Stimulated activated naive B cell treated with anti-CD40 and anti-IgM and Interleukin-4, amounts not matched to agents 10 μg/mL and 1 μg/mL and 100 μg/mL, for 72 hours (primary cell): ENCODE data around the gene PNPLA7.

ENCODE experiments used
- ATAC-seq, 2 donors: fragments of 150-1000 bp; cut with Tn5 transposase; replicated peaks; 2 replicates each; pipeline ENCODE4 v1.10.0; 2021; ENCODE audit warnings: moderate library complexity in 1 of 2
- DNase-seq: peaks from one replicate; pipeline ENCODE4 v3.0.0; 2021
- H3K27ac Mint-ChIP-seq: one replicate; pipeline ENCODE4 v1.8.0; 2022; ENCODE audit warnings: mild to moderate bottlenecking, mixed read lengths
- H3K27me3 Mint-ChIP-seq, 2 donors: one replicate each; pipeline ENCODE4 v1.8.0; 2022; ENCODE audit warnings: mixed read lengths in 2 of 2
- H3K36me3 Mint-ChIP-seq, 2 donors: one replicate each; pipeline ENCODE4 v1.8.0; 2022; ENCODE audit warnings: mixed read lengths in 2 of 2, mild to moderate bottlenecking in 1 of 2
- H3K4me1 Mint-ChIP-seq, 2 donors: one replicate each; pipeline ENCODE4 v1.8.0; 2022; ENCODE audit warnings: mixed read lengths in 2 of 2, mild to moderate bottlenecking in 1 of 2
- H3K4me3 Mint-ChIP-seq, 2 donors: one replicate each; pipeline ENCODE4 v1.8.0; 2022; ENCODE audit warnings: mild to moderate bottlenecking in 2 of 2, mixed read lengths in 2 of 2, moderate library complexity in 1 of 2
- H3K9me3 Mint-ChIP-seq, 2 donors: one replicate each; pipeline ENCODE4 v1.8.0; 2022; ENCODE audit warnings: mixed read lengths in 2 of 2, mild to moderate bottlenecking in 1 of 2

Gene PNPLA7

GRCh38 chr9:137484551-137485315, 65.5 kb downstream of the PNPLA7 start:
- ATAC-seq: no peak
- no peak for DNase-seq
- no peak overlapping the region for H3K4me3 Mint-ChIP-seq
- H3K4me1 Mint-ChIP-seq: peaks cover 4 to 11% of the 10 kb centered on the region in 2 donors
- H3K27ac Mint-ChIP-seq: no peak overlapping the region
- no peaks in the 10 kb centered on the region for H3K9me3 Mint-ChIP-seq
- no peaks in the 10 kb centered on the region for H3K27me3 Mint-ChIP-seq
- peaks cover 4 to 12% of the 10 kb centered on the region in 2 donors for H3K36me3 Mint-ChIP-seq

GRCh38 chr9:137482094-137482781, 68.0 kb downstream of the PNPLA7 start:
- ATAC-seq (peak; percentile 85 to 88), DNase-seq (no peak)
- Mint-ChIP-seq H3K4me1 (peaks cover 4 to 11% of the 10 kb centered on the region in 2 donors), H3K27me3 (no peaks in the 10 kb centered on the region), H3K36me3 (peaks cover 4 to 10% of the 10 kb centered on the region in 2 donors), H3K4me3 (no peak overlapping the region), H3K9me3 (no peaks in the 10 kb centered on the region), H3K27ac (peak overlapping the region; percentile 9)

GRCh38 chr9:137480686-137481683, 69.2 kb downstream of the PNPLA7 start:
- Mint-ChIP-seq H3K36me3 (peaks cover 8 to 18% of the 10 kb centered on the region in 2 donors), H3K4me1 (peaks cover 4 to 11% of the 10 kb centered on the region in 2 donors), H3K27me3 (no peaks in the 10 kb centered on the region), H3K9me3 (peaks cover 3 to 4% of the 10 kb centered on the region in 2 donors), H3K27ac (peak overlapping the region; percentile 9), H3K4me3 (no peak overlapping the region)
- DNase-seq (no peak), ATAC-seq (no peak)

- Mint-ChIP-seq H3K9me3 (peaks cover 6 to 8% of the 10 kb centered on the region in 2 donors), H3K27me3 (no peaks in the 10 kb centered on the region), H3K36me3 (peaks cover 13 to 24% of the 10 kb centered on the region in 2 donors), H3K4me3 (no peak overlapping the region), H3K4me1 (peaks cover 4 to 11% of the 10 kb centered on the region in 2 donors), H3K27ac (no peak overlapping the region)
- DNase-seq (no peak), ATAC-seq (no peak)
These were observed 70.1 kb downstream of the PNPLA7 start for GRCh38 chr9:137479892-137480685.

GRCh38 chr9:137478962-137479861, 71.0 kb downstream of the PNPLA7 start:
- Mint-ChIP-seq H3K27ac (no peak overlapping the region), H3K4me3 (no peak overlapping the region), H3K9me3 (peaks cover 10 to 11% of the 10 kb centered on the region in 2 donors), H3K27me3 (no peaks in the 10 kb centered on the region), H3K36me3 (peaks cover 18 to 31% of the 10 kb centered on the region in 2 donors), H3K4me1 (peaks cover 4 to 11% of the 10 kb centered on the region in 2 donors)
- no peak for DNase-seq
- ATAC-seq: no peak

GRCh38 chr9:137478613-137478961, 71.6 kb downstream of the PNPLA7 start:
- Mint-ChIP-seq H3K36me3 (peaks cover 24 to 37% of the 10 kb centered on the region in 2 donors), H3K27ac (no peak overlapping the region), H3K4me1 (peaks cover 4 to 11% of the 10 kb centered on the region in 2 donors), H3K4me3 (no peak overlapping the region), H3K9me3 (peaks cover 13% of the 10 kb centered on the region in 2 donors), H3K27me3 (no peaks in the 10 kb centered on the region)
- DNase-seq: no peak
- no peak for ATAC-seq

- Mint-ChIP-seq H3K27me3 (no peaks in the 10 kb centered on the region), H3K4me3 (no peak overlapping the region), H3K36me3 (peaks cover 28 to 43% of the 10 kb centered on the region in 2 donors), H3K27ac (no peak overlapping the region), H3K9me3 (peaks cover 16% of the 10 kb centered on the region in 2 donors), H3K4me1 (peaks cover 4 to 11% of the 10 kb centered on the region in 2 donors)
- no peak for ATAC-seq
- DNase-seq: no peak
These were observed 72.2 kb downstream of the PNPLA7 start for GRCh38 chr9:137477778-137478612.

- peaks cover 19% of the 10 kb centered on the region in 2 donors for H3K9me3 Mint-ChIP-seq
- DNase-seq: no peak
- peaks cover 32 to 48% of the 10 kb centered on the region in 2 donors for H3K36me3 Mint-ChIP-seq
- no peak for ATAC-seq
- no peaks in the 10 kb centered on the region for H3K27me3 Mint-ChIP-seq
- no peak overlapping the region for H3K27ac Mint-ChIP-seq
- peaks cover under 1 to 4% of the 10 kb centered on the region in 2 donors for H3K4me1 Mint-ChIP-seq
- no peak overlapping the region for H3K4me3 Mint-ChIP-seq
These were observed 73.3 kb downstream of the PNPLA7 start for GRCh38 chr9:137476856-137477255.

- Mint-ChIP-seq H3K36me3 (peaks cover 32 to 51% of the 10 kb centered on the region in 2 donors), H3K27me3 (no peaks in the 10 kb centered on the region), H3K4me1 (peaks cover 2 to 4% of the 10 kb centered on the region in 2 donors), H3K9me3 (peaks cover 19% of the 10 kb centered on the region in 2 donors), H3K4me3 (no peak overlapping the region), H3K27ac (no peak overlapping the region)
- DNase-seq (no peak), ATAC-seq (no peak)
These were observed 74.5 kb downstream of the PNPLA7 start for GRCh38 chr9:137475666-137476065.

GRCh38 chr9:137474271-137474670, 75.9 kb downstream of the PNPLA7 start:
- H3K27me3 Mint-ChIP-seq: no peaks in the 10 kb centered on the region
- peaks cover 3 to 6% of the 10 kb centered on the region in 2 donors for H3K4me1 Mint-ChIP-seq
- no peak for ATAC-seq
- DNase-seq: no peak
- H3K9me3 Mint-ChIP-seq: peaks cover 19% of the 10 kb centered on the region in 2 donors
- H3K4me3 Mint-ChIP-seq: no peak overlapping the region
- no peak overlapping the region for H3K27ac Mint-ChIP-seq
- H3K36me3 Mint-ChIP-seq: peaks cover 32 to 46% of the 10 kb centered on the region in 2 donors

- ATAC-seq (peak; percentile 86 to 88), DNase-seq (no peak)
- peaks cover 26 to 39% of the 10 kb centered on the region in 2 donors for H3K36me3 Mint-ChIP-seq
- no peaks in the 10 kb centered on the region for H3K27me3 Mint-ChIP-seq
- peak overlapping the region in 1 of 2 donors; percentile 60 for H3K4me3 Mint-ChIP-seq
- H3K4me1 Mint-ChIP-seq: peaks cover 4 to 6% of the 10 kb centered on the region in 2 donors
- H3K27ac Mint-ChIP-seq: peak overlapping the region; percentile 75
- H3K9me3 Mint-ChIP-seq: peaks cover 13 to 14% of the 10 kb centered on the region in 2 donors
These were observed 79.4 kb downstream of the PNPLA7 start for GRCh38 chr9:137470785-137471184.

GRCh38 chr9:137467896-137468295, 82.3 kb downstream of the PNPLA7 start:
- Mint-ChIP-seq H3K4me1 (peaks cover 6% of the 10 kb centered on the region in 2 donors), H3K27me3 (no peaks in the 10 kb centered on the region), H3K27ac (no peak overlapping the region), H3K4me3 (no peak overlapping the region), H3K9me3 (peaks cover 2% of the 10 kb centered on the region in 2 donors), H3K36me3 (peaks cover 7 to 16% of the 10 kb centered on the region in 2 donors)
- DNase-seq (no peak), ATAC-seq (no peak)
